ENCODE measurements around the gene PRG2.

DNA sequence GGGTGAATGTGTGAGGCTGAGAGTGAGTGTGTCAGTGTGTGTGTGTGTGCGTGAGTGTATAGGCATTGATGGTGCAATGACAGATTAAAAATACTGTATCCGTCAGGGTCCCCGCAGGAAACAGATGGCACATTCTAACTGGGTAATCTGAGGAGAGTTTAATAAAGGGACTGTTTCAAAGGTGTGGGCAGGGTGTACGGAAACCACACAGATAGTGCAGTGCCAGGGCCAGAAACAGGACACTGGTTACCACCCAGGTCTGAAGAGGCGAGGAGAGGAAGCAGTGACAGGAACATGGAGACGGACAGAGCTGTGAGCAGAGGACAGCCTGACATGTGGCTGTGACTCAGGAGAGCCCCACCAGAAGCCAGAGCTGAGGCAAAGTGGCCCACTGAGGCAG lies 35.8 kb downstream of the PRG2 start:
- TF ChIP-seq, protein P1, sequence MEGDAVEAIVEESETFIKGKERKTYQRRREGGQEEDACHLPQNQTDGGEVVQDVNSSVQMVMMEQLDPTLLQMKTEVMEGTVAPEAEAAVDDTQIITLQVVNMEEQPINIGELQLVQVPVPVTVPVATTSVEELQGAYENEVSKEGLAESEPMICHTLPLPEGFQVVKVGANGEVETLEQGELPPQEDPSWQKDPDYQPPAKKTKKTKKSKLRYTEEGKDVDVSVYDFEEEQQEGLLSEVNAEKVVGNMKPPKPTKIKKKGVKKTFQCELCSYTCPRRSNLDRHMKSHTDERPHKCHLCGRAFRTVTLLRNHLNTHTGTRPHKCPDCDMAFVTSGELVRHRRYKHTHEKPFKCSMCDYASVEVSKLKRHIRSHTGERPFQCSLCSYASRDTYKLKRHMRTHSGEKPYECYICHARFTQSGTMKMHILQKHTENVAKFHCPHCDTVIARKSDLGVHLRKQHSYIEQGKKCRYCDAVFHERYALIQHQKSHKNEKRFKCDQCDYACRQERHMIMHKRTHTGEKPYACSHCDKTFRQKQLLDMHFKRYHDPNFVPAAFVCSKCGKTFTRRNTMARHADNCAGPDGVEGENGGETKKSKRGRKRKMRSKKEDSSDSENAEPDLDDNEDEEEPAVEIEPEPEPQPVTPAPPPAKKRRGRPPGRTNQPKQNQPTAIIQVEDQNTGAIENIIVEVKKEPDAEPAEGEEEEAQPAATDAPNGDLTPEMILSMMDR (IDR thresholded peaks at IDR 0.05; ENCODE audit: low read depth, low read length) = no peak
- no peak for TF ChIP-seq EZH2phosphoT487 (IDR thresholded peaks at IDR 0.05; ENCODE audit: low read depth)
